WTC11 (cell line): ENCODE data around the gene YDJC.

Experiments
- ELF4 ChIP-seq: sonication (generic); formaldehyde crosslinking; IDR thresholded peaks from 2 replicates; pipeline ENCODE4 v1.8.1; 2022; ENCODE audit warnings: low read depth, mild to moderate bottlenecking, moderate library complexity, missing genetic modification reagents
- TF ChIP-seq, protein P1 (sequence below): sonication (generic); formaldehyde crosslinking; IDR thresholded peaks from 2 replicates; pipeline ENCODE4 v1.8.1; 2023; ENCODE audit warnings: mild to moderate bottlenecking, missing genetic modification reagents, borderline replicate concordance
- TF ChIP-seq, protein P2 (sequence below): fragments of 250-450 bp; sonication (Bioruptor Pico); IDR thresholded peaks from 2 replicates; pipeline ENCODE4 v1.9.0; 2021; ENCODE audit warnings: mild to moderate bottlenecking

DNA sequence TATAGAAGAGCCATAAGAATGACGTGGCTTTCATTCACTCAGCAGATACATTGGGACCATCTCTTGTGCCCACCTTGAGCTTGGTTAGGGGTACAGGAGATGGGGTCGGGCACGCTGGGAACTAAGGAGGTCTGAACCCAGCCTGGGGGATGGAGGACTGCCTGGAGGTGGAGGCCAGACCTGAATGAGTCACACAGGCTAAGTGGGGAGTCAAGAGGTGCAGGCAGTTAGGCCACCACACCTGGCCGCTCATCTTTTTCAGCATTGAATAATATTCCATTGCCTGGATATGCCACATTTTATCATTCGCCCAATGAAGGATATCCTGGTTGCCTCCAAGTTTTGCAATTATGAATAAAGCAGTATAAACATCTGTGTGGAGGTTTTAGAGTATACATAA, 32.2 kb upstream of the YDJC start:
- TF ChIP-seq, protein P1, sequence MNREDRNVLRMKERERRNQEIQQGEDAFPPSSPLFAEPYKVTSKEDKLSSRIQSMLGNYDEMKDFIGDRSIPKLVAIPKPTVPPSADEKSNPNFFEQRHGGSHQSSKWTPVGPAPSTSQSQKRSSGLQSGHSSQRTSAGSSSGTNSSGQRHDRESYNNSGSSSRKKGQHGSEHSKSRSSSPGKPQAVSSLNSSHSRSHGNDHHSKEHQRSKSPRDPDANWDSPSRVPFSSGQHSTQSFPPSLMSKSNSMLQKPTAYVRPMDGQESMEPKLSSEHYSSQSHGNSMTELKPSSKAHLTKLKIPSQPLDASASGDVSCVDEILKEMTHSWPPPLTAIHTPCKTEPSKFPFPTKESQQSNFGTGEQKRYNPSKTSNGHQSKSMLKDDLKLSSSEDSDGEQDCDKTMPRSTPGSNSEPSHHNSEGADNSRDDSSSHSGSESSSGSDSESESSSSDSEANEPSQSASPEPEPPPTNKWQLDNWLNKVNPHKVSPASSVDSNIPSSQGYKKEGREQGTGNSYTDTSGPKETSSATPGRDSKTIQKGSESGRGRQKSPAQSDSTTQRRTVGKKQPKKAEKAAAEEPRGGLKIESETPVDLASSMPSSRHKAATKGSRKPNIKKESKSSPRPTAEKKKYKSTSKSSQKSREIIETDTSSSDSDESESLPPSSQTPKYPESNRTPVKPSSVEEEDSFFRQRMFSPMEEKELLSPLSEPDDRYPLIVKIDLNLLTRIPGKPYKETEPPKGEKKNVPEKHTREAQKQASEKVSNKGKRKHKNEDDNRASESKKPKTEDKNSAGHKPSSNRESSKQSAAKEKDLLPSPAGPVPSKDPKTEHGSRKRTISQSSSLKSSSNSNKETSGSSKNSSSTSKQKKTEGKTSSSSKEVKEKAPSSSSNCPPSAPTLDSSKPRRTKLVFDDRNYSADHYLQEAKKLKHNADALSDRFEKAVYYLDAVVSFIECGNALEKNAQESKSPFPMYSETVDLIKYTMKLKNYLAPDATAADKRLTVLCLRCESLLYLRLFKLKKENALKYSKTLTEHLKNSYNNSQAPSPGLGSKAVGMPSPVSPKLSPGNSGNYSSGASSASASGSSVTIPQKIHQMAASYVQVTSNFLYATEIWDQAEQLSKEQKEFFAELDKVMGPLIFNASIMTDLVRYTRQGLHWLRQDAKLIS (CRISPR knock-in tag), result no peak
- TF ChIP-seq, protein P2, sequence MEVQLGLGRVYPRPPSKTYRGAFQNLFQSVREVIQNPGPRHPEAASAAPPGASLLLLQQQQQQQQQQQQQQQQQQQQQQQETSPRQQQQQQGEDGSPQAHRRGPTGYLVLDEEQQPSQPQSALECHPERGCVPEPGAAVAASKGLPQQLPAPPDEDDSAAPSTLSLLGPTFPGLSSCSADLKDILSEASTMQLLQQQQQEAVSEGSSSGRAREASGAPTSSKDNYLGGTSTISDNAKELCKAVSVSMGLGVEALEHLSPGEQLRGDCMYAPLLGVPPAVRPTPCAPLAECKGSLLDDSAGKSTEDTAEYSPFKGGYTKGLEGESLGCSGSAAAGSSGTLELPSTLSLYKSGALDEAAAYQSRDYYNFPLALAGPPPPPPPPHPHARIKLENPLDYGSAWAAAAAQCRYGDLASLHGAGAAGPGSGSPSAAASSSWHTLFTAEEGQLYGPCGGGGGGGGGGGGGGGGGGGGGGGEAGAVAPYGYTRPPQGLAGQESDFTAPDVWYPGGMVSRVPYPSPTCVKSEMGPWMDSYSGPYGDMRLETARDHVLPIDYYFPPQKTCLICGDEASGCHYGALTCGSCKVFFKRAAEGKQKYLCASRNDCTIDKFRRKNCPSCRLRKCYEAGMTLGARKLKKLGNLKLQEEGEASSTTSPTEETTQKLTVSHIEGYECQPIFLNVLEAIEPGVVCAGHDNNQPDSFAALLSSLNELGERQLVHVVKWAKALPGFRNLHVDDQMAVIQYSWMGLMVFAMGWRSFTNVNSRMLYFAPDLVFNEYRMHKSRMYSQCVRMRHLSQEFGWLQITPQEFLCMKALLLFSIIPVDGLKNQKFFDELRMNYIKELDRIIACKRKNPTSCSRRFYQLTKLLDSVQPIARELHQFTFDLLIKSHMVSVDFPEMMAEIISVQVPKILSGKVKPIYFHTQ (CRISPR knock-in tag), result no peak
- TF ChIP-seq ELF4 (CRISPR knock-in tag), result no peak
